ENCODE data around the gene PHGDH.

Gene PHGDH

GRCh38 chr1:119731741-119732430 lies 20.2 kb downstream of the PHGDH start:
- in situ Hi-C loops (cut with MboI; ENCODE audit: low sequenced_read_pairs), result no loop called here

GRCh38 chr1:119732465-119733168 lies 20.9 kb downstream of the PHGDH start:
- in situ Hi-C loops (cut with MboI; ENCODE audit: low sequenced_read_pairs), result no loop called here

- in situ Hi-C loops (cut with MboI; ENCODE audit: low sequenced_read_pairs), result no loop called here
These were observed 22.0 kb downstream of the PHGDH start for GRCh38 chr1:119733754-119734153.

- in situ Hi-C loops (cut with MboI; ENCODE audit: low sequenced_read_pairs), result no loop called here
These were observed 23.5 kb downstream of the PHGDH start for GRCh38 chr1:119735217-119735616.

- in situ Hi-C loops (cut with MboI; ENCODE audit: low sequenced_read_pairs), result no loop called here
These were observed 24.9 kb downstream of the PHGDH start for GRCh38 chr1:119736649-119737039.

GRCh38 chr1:119737040-119737682 lies 25.4 kb downstream of the PHGDH start:
- in situ Hi-C loops (cut with MboI; ENCODE audit: low sequenced_read_pairs), result no loop called here

- in situ Hi-C loops (cut with MboI; ENCODE audit: low sequenced_read_pairs), result no loop called here
These were observed 26.5 kb downstream of the PHGDH start for GRCh38 chr1:119738100-119738720.

- in situ Hi-C loops (cut with MboI; ENCODE audit: low sequenced_read_pairs), result no loop called here
These were observed 27.4 kb downstream of the PHGDH start for GRCh38 chr1:119739150-119739549.

GRCh38 chr1:119740261-119740660 lies 28.5 kb downstream of the PHGDH start:
- in situ Hi-C loops (cut with MboI; ENCODE audit: low sequenced_read_pairs), result no loop called here

GRCh38 chr1:119740896-119741780 lies 29.4 kb downstream of the PHGDH start:
- in situ Hi-C loops (cut with MboI; ENCODE audit: low sequenced_read_pairs), result no loop called here

GRCh38 chr1:119742202-119742601 lies 30.5 kb downstream of the PHGDH start:
- in situ Hi-C loops (cut with MboI; ENCODE audit: low sequenced_read_pairs), result no loop called here

- in situ Hi-C loops (cut with MboI; ENCODE audit: low sequenced_read_pairs), result no loop called here
These were observed 30.9 kb downstream of the PHGDH start for GRCh38 chr1:119742677-119743076.

- in situ Hi-C loops (cut with MboI; ENCODE audit: low sequenced_read_pairs), result no loop called here
These were observed 31.6 kb downstream of the PHGDH start for GRCh38 chr1:119743308-119743707.

GRCh38 chr1:119743776-119744597 lies 32.3 kb downstream of the PHGDH start:
- in situ Hi-C loops (cut with MboI; ENCODE audit: low sequenced_read_pairs), result no loop called here

GRCh38 chr1:119744598-119744942 lies 32.8 kb downstream of the PHGDH start:
- in situ Hi-C loops (cut with MboI; ENCODE audit: low sequenced_read_pairs), result no loop called here

GRCh38 chr1:119745034-119745433 lies 33.3 kb downstream of the PHGDH start:
- in situ Hi-C loops (cut with MboI; ENCODE audit: low sequenced_read_pairs), result no loop called here

GRCh38 chr1:119747451-119747850 lies 35.7 kb downstream of the PHGDH start:
- in situ Hi-C loops (cut with MboI; ENCODE audit: low sequenced_read_pairs), result no loop called here

GRCh38 chr1:119748040-119748439 lies 36.3 kb downstream of the PHGDH start:
- in situ Hi-C loops (cut with MboI; ENCODE audit: low sequenced_read_pairs), result no loop called here

- in situ Hi-C loops (cut with MboI; ENCODE audit: low sequenced_read_pairs), result no loop called here
These were observed 40.9 kb downstream of the PHGDH start for GRCh38 chr1:119752592-119752991.

GRCh38 chr1:119758584-119758983 lies 46.9 kb downstream of the PHGDH start:
- in situ Hi-C loops (cut with MboI; ENCODE audit: low sequenced_read_pairs), result no loop called here

Data from hTERT RPE-1 (cell line).